Measurements from ENCODE around the gene MTA2.
"Not testable (repeated sequence)": the region's sequence is repeated elsewhere in the genome, so short reads cannot be mapped to it uniquely, and the experiment has no call there.

MTA2 gene

DNA sequence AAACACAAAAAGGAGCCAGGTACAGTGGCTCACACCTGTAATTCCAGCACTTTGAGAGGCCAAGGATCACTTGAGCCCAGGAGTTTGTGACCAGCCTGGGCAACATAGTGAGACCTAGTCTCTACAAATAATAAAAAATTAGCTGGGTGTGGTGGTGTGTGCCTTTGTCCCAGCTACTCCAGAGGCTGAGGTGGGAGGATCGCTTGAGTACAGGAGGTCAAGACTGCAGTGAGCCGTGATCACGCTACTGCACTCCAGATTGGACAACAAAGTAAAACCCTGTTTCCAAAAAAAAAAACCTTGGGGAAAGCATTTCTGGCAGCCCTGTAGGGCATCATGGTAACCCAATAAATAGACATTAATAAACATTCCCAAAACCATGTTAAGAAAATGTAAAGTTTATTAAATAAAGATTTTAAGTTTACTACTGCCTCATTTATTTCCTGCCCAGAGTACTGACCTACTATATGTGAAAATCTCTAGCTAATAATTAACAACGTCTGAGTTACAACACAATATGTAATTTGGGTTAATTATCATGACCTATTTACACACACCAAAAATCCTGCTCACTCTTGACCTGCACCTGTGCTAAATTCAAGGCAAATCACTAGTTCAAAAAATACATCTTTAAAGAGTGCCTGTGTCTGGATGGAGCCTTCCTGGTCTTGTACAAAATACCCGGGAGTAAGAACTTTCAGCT lies 36.4 kb downstream of the MTA2 start:
- no peak for DNase-seq

DNA sequence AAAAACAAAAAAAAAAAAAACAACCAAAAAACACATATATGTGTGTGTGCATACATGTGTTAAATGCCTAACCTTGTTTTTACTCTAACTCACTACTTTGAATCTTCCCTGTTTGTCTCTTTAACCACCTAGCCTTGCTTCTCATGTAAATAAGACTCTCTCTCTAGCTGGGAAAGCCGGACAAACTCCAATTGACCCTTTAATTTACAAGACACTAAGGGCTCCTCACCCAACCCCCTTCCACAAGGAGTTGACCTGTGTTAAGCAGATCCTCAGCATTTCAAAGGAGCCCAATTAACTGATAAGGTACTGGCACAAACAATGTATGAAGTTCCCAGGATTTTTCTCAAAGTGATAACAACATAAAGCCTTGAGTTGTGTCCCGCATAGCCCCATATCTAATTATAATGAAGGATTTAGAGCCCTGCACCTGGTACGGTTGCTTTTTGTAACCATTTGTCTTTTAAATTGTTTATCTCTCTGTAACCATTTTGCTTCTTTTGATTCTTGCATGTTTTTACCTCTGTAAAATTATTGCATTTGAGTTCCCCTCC lies 39.9 kb downstream of the MTA2 start:
- not testable (repeated sequence) for DNase-seq

DNA sequence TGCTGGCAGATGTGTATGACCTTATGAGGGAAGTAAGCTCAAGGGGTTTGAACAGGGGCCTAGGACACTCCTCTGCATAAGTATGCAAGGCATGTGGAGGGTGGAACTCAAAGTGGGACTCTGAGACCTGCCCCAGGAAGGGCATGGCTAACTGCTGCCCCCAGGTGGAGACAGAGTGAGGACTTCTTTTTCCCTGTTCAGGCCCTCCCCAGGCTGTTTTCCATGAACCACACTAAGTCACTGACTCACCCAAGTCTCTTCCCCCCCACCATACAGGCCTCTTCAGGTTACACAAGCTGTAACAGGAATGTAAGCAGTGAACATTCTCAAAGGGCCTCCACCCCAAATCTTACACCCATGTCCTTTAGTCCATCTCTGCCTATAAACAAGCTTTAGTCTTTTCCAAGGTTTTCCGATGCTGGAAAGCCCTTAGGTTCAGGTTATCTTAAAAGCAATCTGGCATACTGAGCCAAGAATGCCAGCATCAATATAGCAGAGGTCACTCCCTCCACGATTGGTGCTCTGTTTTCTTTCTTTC lies 41.0 kb downstream of the MTA2 start:
- DNase-seq = peak; percentile 83

DNA sequence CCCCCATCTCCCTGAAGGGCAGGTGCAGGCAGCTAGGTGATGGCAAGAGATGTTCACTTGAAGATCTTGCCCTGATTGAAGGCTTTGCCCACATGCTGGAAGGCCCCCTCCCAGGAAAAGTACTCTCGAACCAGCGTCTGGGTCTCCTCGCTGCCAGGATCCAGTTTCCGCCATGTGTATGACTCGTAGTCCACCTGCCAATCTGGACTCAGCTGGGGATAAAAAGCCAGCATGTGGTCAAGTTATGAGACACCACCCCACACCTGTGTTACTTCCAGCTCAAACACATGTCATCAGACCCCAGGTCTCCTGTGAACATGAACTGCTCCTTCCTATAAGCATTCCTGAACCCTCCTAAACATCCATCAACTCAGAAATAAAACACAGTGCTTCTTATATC lies 42.0 kb downstream of the MTA2 start:
- not testable (repeated sequence) for DNase-seq

DNA sequence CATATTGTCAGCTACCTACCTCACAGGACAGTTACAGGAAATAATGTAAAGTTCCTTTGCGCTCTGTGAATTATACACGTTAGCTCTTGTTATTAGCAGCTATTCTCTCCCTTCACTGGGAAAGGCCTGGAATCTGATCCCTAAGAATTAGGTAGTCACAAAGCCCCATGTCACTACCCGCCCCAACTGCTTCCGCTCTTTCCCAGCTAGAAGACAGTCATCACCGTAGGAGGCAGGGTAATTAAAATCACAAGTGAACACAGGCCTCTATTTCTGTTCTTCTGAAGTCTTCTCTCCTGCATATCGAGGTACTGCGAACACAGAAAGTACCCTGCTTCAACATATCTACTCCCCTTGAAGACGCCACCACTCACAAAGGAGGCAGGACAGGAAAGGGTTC lies 42.5 kb downstream of the MTA2 start:
- no peak for DNase-seq

DNA sequence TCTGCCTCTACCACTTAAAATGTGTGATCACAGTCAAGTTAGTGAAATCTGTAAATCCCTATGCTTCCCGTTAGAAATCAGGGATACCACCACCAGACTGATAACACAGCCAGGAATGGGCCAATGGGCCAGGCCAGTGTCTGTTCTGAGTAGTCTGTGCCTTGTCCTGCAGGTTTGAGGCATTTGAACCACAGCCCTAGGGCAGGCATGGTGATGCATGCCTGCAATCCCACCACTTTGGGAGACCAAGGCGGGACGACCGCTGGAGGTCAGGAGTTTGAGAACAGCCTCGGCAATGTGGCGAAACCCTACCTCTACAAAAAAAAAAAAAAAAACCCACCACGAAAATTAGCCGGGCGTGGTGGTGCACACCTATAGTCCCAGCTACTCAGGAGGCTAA lies 43.0 kb downstream of the MTA2 start:
- no peak for DNase-seq

DNA sequence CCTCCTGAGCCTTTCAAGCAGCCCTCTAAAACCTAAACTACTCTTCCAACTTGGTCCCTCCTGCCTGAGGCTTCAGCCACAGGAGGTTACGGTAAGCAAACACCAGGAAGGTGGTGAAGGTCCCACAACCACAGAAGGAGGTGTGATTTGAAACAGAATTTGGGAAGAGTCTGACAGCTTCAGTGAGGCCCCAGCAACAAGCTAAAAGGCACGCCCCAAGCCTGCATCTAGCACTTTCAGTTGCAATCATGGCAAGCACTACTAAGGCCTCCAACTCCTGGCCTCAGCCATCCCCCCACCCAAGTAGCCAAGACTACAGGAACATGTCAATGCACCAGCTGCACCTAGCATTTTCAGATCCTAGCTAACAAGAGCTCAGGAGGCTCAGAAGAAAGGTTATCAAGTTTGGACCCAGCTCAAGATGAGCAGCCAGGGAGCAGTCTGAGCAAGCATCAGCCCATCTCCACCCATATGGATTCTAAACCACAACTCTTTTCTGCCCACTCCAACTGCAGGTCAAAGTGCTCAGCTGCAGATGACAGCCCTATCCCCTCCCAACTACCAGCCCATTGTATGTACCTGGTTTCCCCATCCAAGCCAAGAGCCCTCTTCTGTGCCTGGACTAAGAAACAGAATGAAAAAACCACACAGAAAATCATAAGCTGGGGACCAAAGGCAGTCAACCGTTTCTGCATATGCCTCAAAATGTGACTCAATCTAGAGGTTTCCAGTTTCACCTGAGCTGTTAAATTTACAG lies 44.6 kb downstream of the MTA2 start:
- DNase-seq = no peak

DNA sequence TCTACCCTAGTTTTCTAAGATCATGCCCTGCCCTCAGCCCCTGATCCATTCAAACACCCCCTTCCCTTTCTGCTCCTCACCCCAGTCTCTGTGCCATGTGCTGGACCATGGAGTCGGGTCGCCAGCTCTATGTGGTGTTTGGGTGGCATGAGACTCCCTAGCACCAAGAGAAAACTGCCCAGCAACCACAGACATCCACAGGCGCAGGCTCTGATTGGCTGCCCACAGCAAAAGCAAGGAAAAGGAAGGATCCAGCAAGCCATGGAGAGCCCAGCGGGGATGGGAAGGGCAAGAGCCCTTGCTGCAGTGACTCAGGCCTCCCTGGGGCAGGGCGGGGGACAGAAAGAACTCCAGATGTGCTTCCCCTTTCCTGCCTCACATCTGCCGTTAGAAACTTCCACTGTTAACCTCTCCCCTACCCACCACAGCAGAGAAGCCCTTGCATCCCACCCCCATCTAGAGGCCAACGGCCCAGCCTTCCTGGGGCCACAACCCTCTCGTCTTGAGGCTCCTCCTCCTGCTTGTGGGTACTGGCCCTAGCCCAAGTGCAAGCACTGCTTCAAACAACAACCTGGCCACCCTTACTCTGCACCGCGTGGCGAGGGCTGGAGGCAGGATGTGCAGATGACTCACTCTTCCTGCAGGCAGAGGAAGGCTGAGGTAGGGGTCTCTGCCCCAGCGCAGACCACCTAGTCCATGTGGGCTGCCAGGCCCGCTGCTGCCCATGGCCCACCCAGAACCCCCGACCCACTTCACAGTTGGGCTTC lies 45.4 kb downstream of the MTA2 start:
- peak; percentile 83 for DNase-seq

DNA sequence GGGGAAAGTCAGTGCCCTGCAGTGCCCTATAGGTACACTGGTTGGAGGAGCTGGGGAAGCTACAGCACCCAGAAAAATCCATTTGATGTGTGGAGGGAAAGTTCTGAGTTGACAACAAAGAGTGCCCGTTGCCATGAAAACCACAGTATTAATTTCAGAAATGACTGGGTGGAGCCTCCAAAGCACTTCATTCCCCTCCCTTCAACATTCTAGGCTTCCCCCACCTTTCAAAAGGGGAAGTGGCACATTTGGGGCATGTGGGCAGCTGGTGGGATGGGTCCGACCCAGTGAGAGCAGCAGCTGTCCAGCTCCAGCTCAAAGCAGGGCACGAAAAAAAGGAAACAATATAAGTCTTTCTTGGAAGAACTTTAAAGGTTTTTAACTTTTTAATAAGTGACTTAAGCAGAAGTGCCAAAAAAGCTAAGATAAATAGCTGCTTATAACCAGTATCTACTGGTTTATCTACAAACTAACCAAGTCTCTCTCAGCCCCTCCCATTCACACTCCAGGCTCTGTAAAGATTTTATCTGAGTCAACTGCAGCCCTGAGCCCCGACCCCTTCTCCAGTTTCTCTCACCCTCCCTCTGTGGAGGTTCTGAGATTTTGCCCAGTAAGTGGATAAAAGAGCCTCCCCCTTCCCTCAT lies 46.1 kb downstream of the MTA2 start:
- DNase-seq = peak; percentile 61

DNA sequence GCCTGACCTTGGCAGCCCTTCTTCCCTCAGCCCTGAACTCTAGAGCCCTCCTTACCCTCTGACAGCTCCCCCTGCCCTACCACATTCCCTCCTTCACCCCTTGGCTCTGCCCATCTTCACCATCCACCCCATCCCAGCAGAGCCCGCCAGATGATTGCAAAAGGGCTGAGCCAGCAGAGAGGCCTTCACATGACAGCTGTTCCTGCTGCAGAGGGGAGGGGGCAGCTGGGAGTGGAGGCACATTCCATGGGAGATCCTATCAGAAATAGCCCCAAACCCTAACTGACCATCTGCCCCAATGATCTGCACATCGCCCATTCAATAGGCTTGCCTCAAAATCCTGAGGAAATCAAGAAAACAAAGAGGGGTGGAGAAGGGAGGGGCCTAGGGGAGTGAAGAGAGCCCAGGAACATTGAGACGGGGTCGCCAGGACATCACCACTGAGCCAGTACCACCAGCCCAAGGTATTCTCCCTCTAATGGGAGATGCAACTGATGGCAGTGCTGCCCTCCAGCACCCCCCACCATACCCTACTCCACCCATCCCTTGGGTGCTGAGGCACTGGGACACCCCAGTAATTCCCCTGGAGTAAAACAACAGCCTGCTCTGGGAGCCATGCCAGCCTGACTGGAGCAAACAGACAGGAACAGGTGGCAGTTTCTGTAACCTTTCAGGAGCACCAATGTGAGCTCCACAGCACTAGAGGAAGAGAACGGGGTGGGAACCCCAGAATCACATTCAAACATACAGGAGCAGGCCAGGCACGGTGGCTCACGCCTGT lies 47.1 kb downstream of the MTA2 start:
- peak; percentile 67 for DNase-seq

DNA sequence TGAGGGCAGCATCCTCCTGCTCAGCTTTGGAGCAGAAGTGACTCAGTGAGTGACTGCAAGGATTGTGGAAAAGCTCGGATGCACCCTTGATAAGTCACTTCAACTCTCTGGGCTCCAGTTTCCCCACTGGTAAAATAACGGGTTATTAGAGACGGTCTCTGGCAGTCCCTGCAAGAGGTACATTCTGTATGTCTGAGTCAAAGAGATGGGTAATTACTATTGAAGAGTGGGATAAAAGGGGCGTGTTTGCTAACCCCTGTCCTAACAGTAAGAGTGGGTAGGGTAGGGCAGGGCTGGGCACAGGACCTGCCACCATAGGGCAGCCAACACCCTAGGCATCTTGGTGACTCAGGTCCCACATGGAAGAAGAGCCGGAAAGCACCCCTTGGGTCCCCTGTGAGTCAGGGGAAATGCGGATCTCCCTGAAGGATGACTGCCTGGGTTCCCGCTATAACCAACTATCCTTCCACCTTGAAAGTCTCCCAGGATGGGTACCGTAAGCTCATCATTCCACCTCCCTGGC lies 47.8 kb downstream of the MTA2 start:
- no peak for DNase-seq

DNA sequence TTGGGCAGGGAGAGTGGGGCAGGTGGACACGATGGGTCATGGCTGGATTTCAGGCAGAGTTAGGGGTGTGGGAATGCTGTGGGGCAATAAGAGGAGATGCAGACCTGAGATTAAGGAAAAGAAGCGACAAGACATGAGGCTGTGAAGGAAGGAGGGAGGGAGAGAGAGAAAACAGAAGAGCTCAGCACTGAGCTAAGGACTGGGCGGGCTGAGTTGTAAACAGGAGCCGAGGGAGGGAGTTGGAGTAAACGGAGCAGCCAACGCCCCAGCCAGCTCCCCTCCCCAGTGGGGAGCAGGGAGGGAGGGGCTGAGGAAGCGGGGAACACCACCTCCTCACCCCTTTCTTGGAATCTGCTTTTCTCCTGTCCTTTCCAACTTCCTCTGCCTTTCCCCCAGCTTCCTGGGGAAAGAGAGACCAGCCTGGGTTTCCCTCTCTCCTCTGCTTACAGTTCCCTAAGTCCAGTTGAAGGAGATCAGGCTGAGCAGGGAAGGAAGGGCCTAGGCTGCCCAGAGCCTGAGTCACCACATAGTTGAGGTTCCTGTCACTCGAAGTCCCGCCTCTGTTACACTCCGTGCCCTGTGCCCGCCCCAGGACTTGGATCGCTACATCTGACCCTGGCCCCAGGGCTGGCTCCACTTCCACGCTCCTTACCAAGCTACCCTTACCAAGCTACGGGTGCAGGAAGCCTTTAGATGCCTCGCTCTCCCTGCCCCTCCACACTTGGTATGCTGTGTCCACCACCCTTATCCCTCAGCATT lies 48.4 kb downstream of the MTA2 start:
- DNase-seq = peak; percentile 89

DNA sequence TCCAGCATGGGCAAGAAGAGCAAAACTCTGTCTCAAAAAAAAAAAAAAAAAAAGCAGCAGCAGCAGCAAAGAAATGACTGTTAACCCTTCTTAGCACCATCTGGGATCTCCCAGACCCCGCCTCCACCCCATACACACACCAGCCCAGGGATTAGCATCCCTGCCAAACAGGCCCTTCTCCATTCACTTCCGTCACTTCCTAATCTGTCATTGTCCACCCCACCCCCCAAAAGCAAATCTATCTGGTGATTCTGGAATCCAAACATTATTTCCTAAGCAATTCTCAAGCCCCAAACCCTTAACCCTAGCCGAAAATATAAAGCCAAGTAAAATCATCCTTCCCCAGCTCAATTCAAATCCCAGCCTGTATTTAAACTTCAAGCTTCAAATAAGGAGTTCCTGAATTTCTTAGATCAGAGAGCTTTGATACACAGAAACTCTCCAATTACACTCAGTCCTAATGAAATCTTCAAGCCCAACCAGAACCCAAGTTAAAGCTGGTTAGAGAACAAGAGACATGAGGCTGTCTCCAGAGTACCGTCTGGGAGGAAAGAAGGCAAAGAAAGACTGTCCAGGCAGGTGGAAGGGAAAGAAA lies 49.1 kb downstream of the MTA2 start:
- peak; percentile 59 for DNase-seq

DNA sequence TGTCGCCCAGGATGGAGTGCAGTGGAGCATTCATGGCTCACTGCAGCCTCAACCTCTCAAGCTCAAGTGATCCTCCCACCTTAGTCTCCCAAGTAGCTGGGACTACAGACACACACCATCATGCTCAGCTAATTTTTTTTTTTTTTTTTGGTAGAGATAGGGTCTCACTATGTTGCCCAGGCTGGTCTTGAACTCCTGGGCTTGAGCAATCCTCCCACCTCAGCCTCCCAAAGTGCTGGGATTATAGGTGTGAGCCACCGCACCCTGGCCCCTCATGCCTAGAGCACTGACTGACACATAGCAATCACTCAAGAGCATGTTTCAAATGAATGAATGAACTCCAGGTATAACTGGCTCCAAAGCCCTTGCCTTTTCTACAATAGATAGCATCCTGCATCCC lies 51.2 kb downstream of the MTA2 start:
- not testable (repeated sequence) for DNase-seq

DNA sequence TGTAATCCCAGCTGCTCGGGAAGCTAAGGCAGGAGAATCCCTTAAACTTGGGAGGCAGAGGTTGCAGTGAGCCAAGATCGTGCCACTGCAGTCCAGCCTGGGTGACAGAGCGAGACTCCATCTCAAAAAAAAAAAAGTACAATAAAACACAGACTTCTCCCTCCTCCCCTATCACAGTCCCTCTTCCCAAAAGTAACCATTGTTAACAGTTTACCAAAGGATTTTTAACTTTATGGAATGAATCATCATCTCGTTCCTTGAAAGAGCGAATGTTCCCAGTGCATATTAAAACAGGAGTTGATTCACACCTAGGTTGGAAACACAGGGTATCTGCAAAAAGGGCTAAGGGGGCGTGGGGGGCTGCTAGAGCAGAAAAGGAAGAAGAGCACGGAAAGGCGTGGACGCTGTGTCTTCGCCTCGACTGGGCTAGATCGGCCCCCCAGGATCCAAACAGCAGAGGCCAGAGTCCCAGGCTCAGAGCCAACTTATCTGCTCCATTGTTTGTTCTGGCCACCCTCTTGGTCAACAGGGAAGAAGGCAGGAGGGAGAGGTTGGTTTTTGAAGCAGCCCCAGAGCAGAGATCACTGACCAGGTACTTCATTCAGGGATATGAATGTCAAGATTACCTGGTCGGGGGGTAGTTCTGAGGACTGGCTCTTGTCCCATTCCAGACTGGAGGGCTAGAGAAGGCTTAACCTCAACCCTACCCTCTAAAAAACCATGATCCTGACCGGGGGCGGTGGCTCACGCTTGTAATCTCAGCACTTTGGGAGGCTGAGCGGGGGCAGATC lies 52.9 kb downstream of the MTA2 start:
- DNase-seq = no peak

DNA sequence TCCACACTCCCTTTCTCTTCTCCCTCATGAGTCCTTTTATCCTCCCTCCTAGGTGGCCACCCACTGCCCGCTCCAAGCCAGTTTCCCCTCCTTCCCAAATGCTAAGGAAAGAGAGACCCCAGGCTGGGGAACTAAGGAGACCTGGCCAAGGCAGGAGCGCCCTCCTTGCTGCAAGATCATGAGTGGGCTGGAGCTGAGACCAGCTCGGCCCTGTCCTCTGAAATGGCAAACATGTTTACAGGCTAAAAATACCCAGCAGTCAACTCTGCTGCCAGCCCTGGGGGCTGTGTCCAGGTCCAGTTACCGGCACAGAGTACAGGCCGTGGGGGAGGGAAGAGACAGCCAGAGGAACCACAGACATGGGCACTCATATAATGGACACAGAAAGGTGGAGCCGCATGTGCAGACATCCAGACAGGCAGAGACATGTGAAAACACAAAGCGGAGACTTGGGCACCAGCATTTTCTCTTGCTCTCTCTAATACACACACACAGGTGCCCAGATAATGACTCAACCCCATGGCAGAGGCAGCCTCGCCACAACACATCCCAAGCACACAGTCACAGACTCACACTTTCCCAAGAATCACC lies 53.9 kb downstream of the MTA2 start:
- DNase-seq = no peak

DNA sequence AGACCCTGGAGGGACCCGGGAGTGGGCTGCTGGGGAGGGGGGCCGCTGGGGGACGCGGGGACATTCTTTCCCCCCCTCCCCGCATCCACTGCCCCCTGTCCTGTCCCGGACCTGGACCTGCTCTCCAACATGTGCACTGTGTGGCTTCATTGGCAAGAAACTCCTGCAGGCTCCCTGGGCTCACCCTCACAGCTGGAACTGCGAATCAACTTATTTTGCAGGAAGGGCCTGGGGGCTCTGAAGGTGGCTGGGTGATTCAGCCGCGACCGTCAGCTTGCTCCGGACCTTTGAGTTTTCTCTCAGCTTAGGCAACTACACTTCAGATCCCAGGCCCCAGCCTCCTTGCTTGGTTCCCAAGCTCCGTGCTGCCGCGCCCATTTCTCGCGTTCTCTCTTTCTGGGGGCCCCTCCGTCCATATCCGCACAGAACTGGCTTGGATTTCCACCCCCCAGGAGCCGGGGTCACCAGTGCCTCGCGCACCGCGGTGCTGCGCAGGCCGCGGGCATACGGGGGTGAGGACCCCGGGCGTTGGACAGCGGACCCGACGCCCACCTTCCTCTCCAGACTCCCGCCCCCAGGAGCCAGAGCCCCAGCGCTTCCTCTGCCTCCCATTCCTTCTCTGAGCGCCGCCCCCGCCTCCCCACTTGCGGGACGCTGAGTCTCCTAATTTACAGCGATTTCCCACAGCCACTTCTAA lies 54.6 kb downstream of the MTA2 start:
- DNase-seq = peak; percentile 72

DNA sequence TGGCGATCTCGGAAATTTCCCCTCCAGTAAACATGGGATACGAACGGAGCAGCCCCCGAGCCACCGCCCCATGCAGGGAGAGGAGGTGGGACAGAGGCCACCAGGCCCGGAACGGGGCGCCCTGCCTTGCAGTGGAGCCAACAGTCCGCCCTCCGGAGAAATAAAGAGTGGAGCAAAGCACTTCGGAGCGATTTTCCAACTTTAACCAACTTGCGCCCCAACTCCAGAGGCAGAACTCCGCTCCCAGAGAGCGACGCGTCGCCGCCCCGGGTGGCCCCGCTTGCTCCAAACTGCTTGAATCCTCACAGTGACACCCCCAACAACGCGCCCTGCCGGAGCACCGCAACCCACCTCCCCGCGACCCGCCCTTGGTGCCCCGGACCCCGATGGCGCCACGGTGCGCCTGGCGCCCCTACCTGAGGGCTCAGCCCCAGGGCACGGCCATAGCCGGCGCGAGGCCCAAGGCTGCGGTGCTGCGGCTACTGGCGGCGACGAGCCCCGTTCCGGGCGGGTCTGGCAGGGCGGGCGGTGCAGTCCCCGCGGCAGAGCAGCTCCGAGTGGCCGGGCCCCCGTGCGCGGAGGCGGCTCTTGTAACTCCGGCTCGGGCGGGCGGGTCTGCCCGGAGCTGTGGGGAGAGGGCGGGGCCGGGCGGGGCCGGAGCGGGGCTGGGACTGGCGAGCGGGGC lies 55.3 kb downstream of the MTA2 start, which contains the start of gene AHNAK:
AHNAK (minus strand) TSS at position 563 of the 685 bp plus-strand sequence. CDS start 10,708 bp downstream, outside the sequence.
- peak; percentile 90 for DNase-seq

All from right forelimb (tissue), 1 donor.